Small intestine (tissue), 7 donors: Measurements from ENCODE around the gene RNF151. TPM values are rescaled to one million over a fixed set of nuclear protein-coding genes. Genes with fewer than 3 reads are reported as not detected.

Experiments used
- DNase-seq, 2 donors: peaks; one replicate each; pipeline versions ENCODE4 v3.0.0 to v3.0.0-alpha.2; 2013
- FAIRE-seq: peaks from 2 replicates; lab custom pipeline; 2012; peaks lifted over from hg19 to GRCh38; lab: Jason Lieb, UNC
- H3K27ac ChIP-seq, 3 donors: one replicate each; pipeline ENCODE4 v1.5.1; 2013; ENCODE audit warnings: low read length in 2 of 3, mild to moderate bottlenecking in 2 of 3, control low read depth in 1 of 3, inconsistent platforms in 1 of 3, low read depth in 1 of 3, moderate library complexity in 1 of 3
- H3K27me3 ChIP-seq, 3 donors: one replicate each; pipeline ENCODE4 v1.6.1; 2013; ENCODE audit warnings: low read length in 3 of 3, inconsistent platforms in 1 of 3; ENCODE audit not compliant: control insufficient read depth in 3 of 3, insufficient read depth in 3 of 3
- H3K36me3 ChIP-seq, 3 donors: one replicate each; pipeline ENCODE4 v1.6.1; 2013; ENCODE audit warnings: low read length in 3 of 3, inconsistent platforms in 1 of 3, low read depth in 1 of 3, mild to moderate bottlenecking in 1 of 3, moderate library complexity in 1 of 3; ENCODE audit not compliant: control insufficient read depth in 3 of 3, insufficient read depth in 2 of 3
- H3K4me1 ChIP-seq, 3 donors: one replicate each; pipeline ENCODE4 v1.6.1; 2013; ENCODE audit warnings: low read length in 2 of 3, inconsistent platforms in 1 of 3, low read depth in 1 of 3, mild to moderate bottlenecking in 1 of 3, moderate library complexity in 1 of 3; ENCODE audit not compliant: control insufficient read depth in 3 of 3, insufficient read depth in 2 of 3
- H3K4me3 ChIP-seq, 3 donors: one replicate each; pipeline ENCODE4 v1.5.1; 2013; ENCODE audit warnings: low read length in 3 of 3, control low read depth in 1 of 3, inconsistent platforms in 1 of 3, low read depth in 1 of 3, mild to moderate bottlenecking in 1 of 3, moderate library complexity in 1 of 3
- H3K9me3 ChIP-seq, 2 donors: one replicate each; pipeline ENCODE4 v1.6.1; 2013; ENCODE audit warnings: low read depth in 1 of 2, low read length in 1 of 2; ENCODE audit not compliant: control insufficient read depth in 2 of 2, insufficient read depth in 1 of 2
- WGBS, 3 donors: extraction: QIAGEN DNeasy Blood & Tissue Kit; methylation state at CpG; one replicate each; pipeline ENCODE4 v1.1.7; 2013; 5-methylcytosine and 5-hydroxymethylcytosine counted together
- polyA plus RNA-seq, 4 donors: library from polyadenylated mRNA; stranded (reverse) in 3 of 4; unstranded in 1 of 4; fragments of 200-250 nt in 3 of 4; fragments of 120-200 nt in 1 of 4; gene quantifications; one replicate each; pipeline versions ENCODE4 v1.2.1 to v1.2.3, GENCODE V29; 2013
- donor health status: healthy with polysubstance abuse.
- donor health status: control.
- donor health status: control.
- donor health status: Bipolar disorder and iron deficiency.
- donor health status: healthy.

Gene RNF151
- polyA plus RNA-seq, 4 donors: 0.09 to 0.18 TPM; not detected in 2

GRCh38 chr16:2015117-2015946 lies 48.7 kb downstream of the RNF151 start:
- Histone ChIP-seq H3K27ac (peak overlapping the region in 2 of 3 donors; percentile 71 to 76), H3K9me3 (no peaks in the 10 kb centered on the region), H3K36me3 (no peaks in the 10 kb centered on the region), H3K27me3 (peaks cover 0 to 21% (median 10%) of the 10 kb centered on the region in 3 donors), H3K4me3 (no peak overlapping the region), H3K4me1 (peaks cover 0 to 20% (median 2%) of the 10 kb centered on the region in 3 donors)
- WGBS, 3 donors: 39 to 66% (median 49%) methylated on average over 24 of the region's 24 CpGs
- DNase-seq (peak; percentile 88 to 89), FAIRE-seq (no peak)

- peaks cover 0 to 26% (median 15%) of the 10 kb centered on the region in 3 donors for H3K27me3 ChIP-seq
- peak overlapping the region in 2 of 3 donors; percentile 71 to 76 for H3K27ac ChIP-seq
- DNase-seq (no peak), FAIRE-seq (no peak)
- 71 to 85% (median 83%) methylated on average over 7 of the region's 7 CpGs for WGBS, 3 donors
- H3K4me3 ChIP-seq: no peak overlapping the region
- H3K4me1 ChIP-seq: peaks cover 0 to 21% (median 0%) of the 10 kb centered on the region in 3 donors
- H3K36me3 ChIP-seq: no peaks in the 10 kb centered on the region
- H3K9me3 ChIP-seq: no peaks in the 10 kb centered on the region
Measured at GRCh38 chr16:2015947-2016208, 49.2 kb downstream of the RNF151 start.

- Histone ChIP-seq H3K27me3 (peaks cover 0 to 31% (median 17%) of the 10 kb centered on the region in 3 donors), H3K9me3 (no peaks in the 10 kb centered on the region), H3K4me1 (peaks cover 0 to 22% (median 0%) of the 10 kb centered on the region in 3 donors), H3K27ac (no peak overlapping the region), H3K36me3 (no peaks in the 10 kb centered on the region), H3K4me3 (no peak overlapping the region)
- 42 to 64% (median 57%) methylated on average over 11 to 13 of the region's 13 CpGs for WGBS, 3 donors
- no peak for DNase-seq
- no peak for FAIRE-seq
Measured at GRCh38 chr16:2016407-2016922, 49.8 kb downstream of the RNF151 start.

Other genes with a start within 250 kb of the RNF151 start
- 100 to 1,000 TPM in 2 of 4 donors, 10 to 100 TPM in 2; 61.2 to 293 (median 153) TPM for gene NME3, start 195.3 kb upstream of the RNF151 start, polyA plus RNA-seq
- gene EME2, start 194.0 kb upstream of the RNF151 start, polyA plus RNA-seq: 10 to 100 TPM in 2 of 4 donors, 1 to 10 TPM in 2; 6.8 to 16.1 (median 9.6) TPM
- gene MRPS34, start 193.7 kb upstream of the RNF151 start, polyA plus RNA-seq: 100 to 1,000 TPM in 3 of 4 donors, 10 to 100 TPM in 1; 88.9 to 199 (median 172) TPM
- 100 to 1,000 TPM in 2 of 4 donors, 10 to 100 TPM in 2; 41.3 to 197 (median 97.4) TPM for gene SPSB3, start 184.3 kb upstream of the RNF151 start, polyA plus RNA-seq
- gene NUBP2, start 183.9 kb upstream of the RNF151 start, polyA plus RNA-seq: 10 to 100 TPM; 38.6 to 70.7 (median 61.8) TPM
- 10 to 100 TPM in 1 of 4 donors, under 1 TPM in 3; 0.16 to 17.0 (median 0.38) TPM for gene IGFALS, start 173.2 kb upstream of the RNF151 start, polyA plus RNA-seq
- gene HAGH, start 140.0 kb upstream of the RNF151 start, polyA plus RNA-seq: 100 to 1,000 TPM in 2 of 4 donors, 10 to 100 TPM in 2; 49.4 to 167 (median 102) TPM
- 100 to 1,000 TPM in 1 of 4 donors, 10 to 100 TPM in 3; 55.1 to 181 (median 76.7) TPM for gene FAHD1, start 139.7 kb upstream of the RNF151 start, polyA plus RNA-seq
- gene MEIOB, start 94.7 kb upstream of the RNF151 start, polyA plus RNA-seq: under 1 TPM in 2 of 4 donors, not detected in 2; 0.34 to 0.38 TPM
- gene HS3ST6, start 48.4 kb upstream of the RNF151 start, polyA plus RNA-seq: under 1 TPM in 1 of 4 donors, not detected in 3; 0.04 TPM
- 100 to 1,000 TPM in 1 of 4 donors, 10 to 100 TPM in 3; 50.6 to 105 (median 62.0) TPM for gene MSRB1, start 23.7 kb upstream of the RNF151 start, polyA plus RNA-seq
- gene RPL3L, start 12.2 kb upstream of the RNF151 start, polyA plus RNA-seq: 1 to 10 TPM in 1 of 4 donors, under 1 TPM in 2, not detected in 1; 0.38 to 1.1 (median 0.67) TPM
- gene NDUFB10, start 7.3 kb upstream of the RNF151 start, polyA plus RNA-seq: 100 to 1,000 TPM; 132 to 544 (median 376) TPM
- 1,000 to 10,000 TPM; 1,075 to 4,112 (median 2,558) TPM for gene RPS2, start 2.0 kb upstream of the RNF151 start, polyA plus RNA-seq
- gene TBL3, start 5.2 kb downstream of the RNF151 start, polyA plus RNA-seq: 10 to 100 TPM; 34.1 to 49.7 (median 45.6) TPM
- 10 to 100 TPM in 2 of 4 donors, 1 to 10 TPM in 2; 3.1 to 30.5 (median 10.8) TPM for gene NOXO1, start 14.6 kb downstream of the RNF151 start, polyA plus RNA-seq
- gene GFER, start 17.3 kb downstream of the RNF151 start, polyA plus RNA-seq: 100 to 1,000 TPM in 2 of 4 donors, 10 to 100 TPM in 2; 50.4 to 261 (median 94.7) TPM
- 1 to 10 TPM in 2 of 4 donors, under 1 TPM in 2; 0.45 to 5.4 (median 0.92) TPM for gene SYNGR3, start 23.1 kb downstream of the RNF151 start, polyA plus RNA-seq
- gene ZNF598, start 43.0 kb downstream of the RNF151 start, polyA plus RNA-seq: 10 to 100 TPM; 26.7 to 51.9 (median 29.7) TPM
- 1 to 10 TPM in 1 of 4 donors, under 1 TPM in 2, not detected in 1; 0.48 to 9.0 (median 0.81) TPM for gene NPW, start 52.9 kb downstream of the RNF151 start, polyA plus RNA-seq
- 10 to 100 TPM; 15.7 to 76.1 (median 42.9) TPM for gene NHERF2, start 60.0 kb downstream of the RNF151 start, polyA plus RNA-seq
- gene NTHL1, start 81.0 kb downstream of the RNF151 start, polyA plus RNA-seq: 10 to 100 TPM; 13.0 to 27.6 (median 18.5) TPM
- 10 to 100 TPM; 35.1 to 75.9 (median 60.1) TPM for gene TSC2, start 81.1 kb downstream of the RNF151 start, polyA plus RNA-seq
- 10 to 100 TPM; 10.5 to 42.2 (median 26.7) TPM for gene PKD1, start 169.0 kb downstream of the RNF151 start, polyA plus RNA-seq
- gene RAB26, start 181.8 kb downstream of the RNF151 start, polyA plus RNA-seq: 10 to 100 TPM; 11.9 to 31.9 (median 23.7) TPM
- 10 to 100 TPM; 47.6 to 73.4 (median 64.1) TPM for gene TRAF7, start 188.9 kb downstream of the RNF151 start, polyA plus RNA-seq
- gene CASKIN1, start 229.7 kb downstream of the RNF151 start, polyA plus RNA-seq: 1 to 10 TPM in 1 of 4 donors, under 1 TPM in 3; 0.27 to 1.1 (median 0.51) TPM
- gene MLST8, start 238.6 kb downstream of the RNF151 start, polyA plus RNA-seq: 10 to 100 TPM; 41.5 to 68.7 (median 62.7) TPM
- gene BRICD5, start 244.0 kb downstream of the RNF151 start, polyA plus RNA-seq: 10 to 100 TPM in 1 of 4 donors, 1 to 10 TPM in 3; 1.6 to 84.1 (median 8.6) TPM
- gene PGP, start 248.0 kb downstream of the RNF151 start, polyA plus RNA-seq: 10 to 100 TPM; 11.1 to 16.2 (median 13.4) TPM